ENCODE measurements around the gene TBC1D17. TPM values are rescaled to one million over a fixed set of nuclear protein-coding genes. Genes with fewer than 3 reads are reported as not detected.
A peak's percentile ranks its signal among the peaks of the same experiment; 100 is the strongest.

Gene TBC1D17
- polyA plus RNA-seq, 1 experiment = 15.6 TPM

GRCh38 chr19:49850487-49851342, 26.8 kb upstream of the TBC1D17 start, which contains the start of gene PTOV1:
PTOV1 (plus strand) TSS chr19:49851159.
- Histone ChIP-seq H3K27ac (ENCODE audit: low read depth, low read length) (peak within 1 kb of the TSS; percentile 100), H3K9me3 (ENCODE audit: control insufficient read depth, insufficient read depth, low read length) (peaks cover 6% of the 10 kb centered on the region), H3K4me3 (ENCODE audit: low read depth, low read length) (peak within 1 kb of the TSS; percentile 84), H3K27me3 (ENCODE audit: control insufficient read depth, insufficient read depth, low read length) (no peaks in the 10 kb centered on the region)
- ChIA-PET CTCF (interaction anchor here (0.8 to 1.4 kb wide), 2 partner anchors 8 to 37 kb away, joined by 3 read pairs; partner anchors contain the start of gene FUZ), POLR2A (interaction anchor here (0.6 to 2.0 kb wide), 9 partner anchors 8 to 210 kb away, joined by 3 to 16 read pairs (median 6); partner anchors contain the start of genes AKT1S1, AP2A1, FUZ and TBC1D17)
- DNase-seq (ENCODE audit: low read depth, low spot score) = peak; percentile 71
- TF ChIP-seq CTCF (IDR thresholded peaks at IDR 0.05; ENCODE audit: low read depth, low read length) = no peak

GRCh38 chr19:49851456-49852259, 25.8 kb upstream of the TBC1D17 start:
- POLR2A ChIA-PET = interaction anchor here (1.2 to 2.0 kb wide), 4 partner anchors 17 to 211 kb away, joined by 3 to 13 read pairs (median 10); partner anchors contain the start of genes AKT1S1 and TBC1D17
- DNase-seq (ENCODE audit: low read depth, low spot score) = no peak
- peak overlapping the region; percentile 39 for H3K27ac ChIP-seq (ENCODE audit: low read depth, low read length)
- CTCF ChIA-PET = interaction anchor here (1.4 kb wide), 1 partner anchor 38 kb away, joined by 3 read pairs; the partner anchor contains the start of gene FUZ
- H3K27me3 ChIP-seq (ENCODE audit: control insufficient read depth, insufficient read depth, low read length) = no peaks in the 10 kb centered on the region
- TF ChIP-seq CTCF (IDR thresholded peaks at IDR 0.05; ENCODE audit: low read depth, low read length) = no peak
- H3K4me3 ChIP-seq (ENCODE audit: low read depth, low read length) = peak overlapping the region; percentile 84
- peaks cover 6% of the 10 kb centered on the region for H3K9me3 ChIP-seq (ENCODE audit: control insufficient read depth, insufficient read depth, low read length)

GRCh38 chr19:49852631-49853126, 24.8 kb upstream of the TBC1D17 start:
- Histone ChIP-seq H3K27ac (ENCODE audit: low read depth, low read length) (no peak overlapping the region), H3K9me3 (ENCODE audit: control insufficient read depth, insufficient read depth, low read length) (peaks cover 6% of the 10 kb centered on the region), H3K27me3 (ENCODE audit: control insufficient read depth, insufficient read depth, low read length) (no peaks in the 10 kb centered on the region), H3K4me3 (ENCODE audit: low read depth, low read length) (peak overlapping the region; percentile 84)
- no peak for DNase-seq (ENCODE audit: low read depth, low spot score)
- ChIA-PET CTCF (no interaction called here), POLR2A (interaction anchor here (0.7 to 1.4 kb wide), 2 partner anchors 17 to 43 kb away, joined by 3 to 7 read pairs; no protein-coding TSS in a partner anchor)
- TF ChIP-seq CTCF (IDR thresholded peaks at IDR 0.05; ENCODE audit: low read depth, low read length) = no peak

- peaks cover 6% of the 10 kb centered on the region for H3K9me3 ChIP-seq (ENCODE audit: control insufficient read depth, insufficient read depth, low read length)
- ChIA-PET CTCF (no interaction called here), POLR2A (interaction anchor here (0.7 to 1.4 kb wide), 4 partner anchors 10 to 41 kb away, joined by 3 to 4 read pairs (median 3); partner anchors contain the start of gene FUZ)
- DNase-seq (ENCODE audit: low read depth, low spot score) = no peak
- no peak overlapping the region for H3K4me3 ChIP-seq (ENCODE audit: low read depth, low read length)
- no peak for TF ChIP-seq CTCF (IDR thresholded peaks at IDR 0.05; ENCODE audit: low read depth, low read length)
- H3K27ac ChIP-seq (ENCODE audit: low read depth, low read length) = peak overlapping the region; percentile 31
- no peaks in the 10 kb centered on the region for H3K27me3 ChIP-seq (ENCODE audit: control insufficient read depth, insufficient read depth, low read length)
Observed at GRCh38 chr19:49853852-49854377, 23.6 kb upstream of the TBC1D17 start.

Data from AG04450 (cell line).